Measurements from ENCODE around the gene TNFRSF11A.

DNA sequence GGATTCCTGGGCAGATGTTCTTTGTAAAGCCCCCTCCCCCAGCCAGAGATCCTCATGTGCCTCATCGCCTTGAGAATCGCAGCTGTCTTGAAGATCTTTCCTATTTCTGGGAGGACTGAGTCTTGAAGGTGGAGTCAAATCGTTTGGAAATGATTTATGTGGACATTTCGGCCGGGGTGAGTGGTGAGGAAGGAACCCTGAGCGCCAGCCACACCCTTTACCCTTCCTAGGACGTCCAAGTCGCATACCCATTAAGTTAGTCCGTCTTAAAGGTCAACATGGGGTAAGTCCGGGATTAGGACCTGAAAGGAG, 112.9 kb downstream of the TNFRSF11A start:
- TF ChIP-seq, protein P1, sequence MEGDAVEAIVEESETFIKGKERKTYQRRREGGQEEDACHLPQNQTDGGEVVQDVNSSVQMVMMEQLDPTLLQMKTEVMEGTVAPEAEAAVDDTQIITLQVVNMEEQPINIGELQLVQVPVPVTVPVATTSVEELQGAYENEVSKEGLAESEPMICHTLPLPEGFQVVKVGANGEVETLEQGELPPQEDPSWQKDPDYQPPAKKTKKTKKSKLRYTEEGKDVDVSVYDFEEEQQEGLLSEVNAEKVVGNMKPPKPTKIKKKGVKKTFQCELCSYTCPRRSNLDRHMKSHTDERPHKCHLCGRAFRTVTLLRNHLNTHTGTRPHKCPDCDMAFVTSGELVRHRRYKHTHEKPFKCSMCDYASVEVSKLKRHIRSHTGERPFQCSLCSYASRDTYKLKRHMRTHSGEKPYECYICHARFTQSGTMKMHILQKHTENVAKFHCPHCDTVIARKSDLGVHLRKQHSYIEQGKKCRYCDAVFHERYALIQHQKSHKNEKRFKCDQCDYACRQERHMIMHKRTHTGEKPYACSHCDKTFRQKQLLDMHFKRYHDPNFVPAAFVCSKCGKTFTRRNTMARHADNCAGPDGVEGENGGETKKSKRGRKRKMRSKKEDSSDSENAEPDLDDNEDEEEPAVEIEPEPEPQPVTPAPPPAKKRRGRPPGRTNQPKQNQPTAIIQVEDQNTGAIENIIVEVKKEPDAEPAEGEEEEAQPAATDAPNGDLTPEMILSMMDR (IDR thresholded peaks at IDR 0.05): no peak
- TF ChIP-seq POLR2A (IDR thresholded peaks at IDR 0.05): peak in 1 of 4 donors; percentile 46
- no peak for TF ChIP-seq EP300 (IDR thresholded peaks at IDR 0.05)
- TF ChIP-seq POLR2AphosphoS5 (IDR thresholded peaks at IDR 0.05): no peak
